ENCODE measurements around the gene TLE3.

The TLE3 gene

GRCh38 chr15:70044168-70044567 lies 53.5 kb downstream of the TLE3 start:
- no peaks in the 10 kb centered on the region for H3K9me3 ChIP-seq (ENCODE audit: low read depth, low read length)
- H3K36me3 ChIP-seq (ENCODE audit: insufficient read depth, low read length): peaks cover 5% of the 10 kb centered on the region; the same call in 1 of the 2 replicates
- no peak for DNase-seq (ENCODE audit: low read depth, low spot score)
- no peak overlapping the region for H3K27ac ChIP-seq
- TF ChIP-seq POLR2AphosphoS5 (IDR thresholded peaks at IDR 0.05; ENCODE audit: borderline replicate concordance, low read depth, low read length) (no peak), FOXP2 (optimal IDR thresholded peaks at IDR 0.05; ENCODE audit: control extremely low read depth, extremely low read length, insufficient read depth) (no peak), EZH2 (IDR thresholded peaks at IDR 0.05) (no peak)
- no peak overlapping the region for H3K4me3 ChIP-seq
- H3K9ac ChIP-seq (ENCODE audit: insufficient read length): no peak overlapping the region

GRCh38 chr15:70043590-70043989 lies 54.1 kb downstream of the TLE3 start:
- Histone ChIP-seq H3K27ac (no peak overlapping the region), H3K36me3 (ENCODE audit: insufficient read depth, low read length) (0 out of 2 replicates have a peak, but pooled peaks cover 4% of the 10 kb centered on the region), H3K9ac (ENCODE audit: insufficient read length) (no peak overlapping the region), H3K9me3 (ENCODE audit: low read depth, low read length) (no peaks in the 10 kb centered on the region), H3K4me3 (no peak overlapping the region)
- TF ChIP-seq POLR2AphosphoS5 (IDR thresholded peaks at IDR 0.05; ENCODE audit: borderline replicate concordance, low read depth, low read length) (no peak), FOXP2 (optimal IDR thresholded peaks at IDR 0.05; ENCODE audit: control extremely low read depth, extremely low read length, insufficient read depth) (no peak), EZH2 (IDR thresholded peaks at IDR 0.05) (no peak)
- no peak for DNase-seq (ENCODE audit: low read depth, low spot score)

- TF ChIP-seq FOXP2 (optimal IDR thresholded peaks at IDR 0.05; ENCODE audit: control extremely low read depth, extremely low read length, insufficient read depth) (no peak), EZH2 (IDR thresholded peaks at IDR 0.05) (no peak), POLR2AphosphoS5 (IDR thresholded peaks at IDR 0.05; ENCODE audit: borderline replicate concordance, low read depth, low read length) (no peak)
- Histone ChIP-seq H3K4me3 (no peak overlapping the region), H3K9ac (ENCODE audit: insufficient read length) (no peak overlapping the region), H3K27ac (no peak overlapping the region), H3K36me3 (ENCODE audit: insufficient read depth, low read length) (0 out of 2 replicates have a peak, but pooled peaks cover 3% of the 10 kb centered on the region), H3K9me3 (ENCODE audit: low read depth, low read length) (no peaks in the 10 kb centered on the region)
- no peak for DNase-seq (ENCODE audit: low read depth, low spot score)
These were observed 55.0 kb downstream of the TLE3 start for GRCh38 chr15:70042553-70043214.

GRCh38 chr15:70039917-70040316 lies 57.8 kb downstream of the TLE3 start:
- no peak overlapping the region for H3K27ac ChIP-seq
- H3K36me3 ChIP-seq (ENCODE audit: insufficient read depth, low read length): no peaks in the 10 kb centered on the region
- no peaks in the 10 kb centered on the region for H3K9me3 ChIP-seq (ENCODE audit: low read depth, low read length)
- no peak for TF ChIP-seq POLR2AphosphoS5 (IDR thresholded peaks at IDR 0.05; ENCODE audit: borderline replicate concordance, low read depth, low read length)
- TF ChIP-seq EZH2 (IDR thresholded peaks at IDR 0.05): no peak
- no peak overlapping the region for H3K4me3 ChIP-seq
- H3K9ac ChIP-seq (ENCODE audit: insufficient read length): no peak overlapping the region
- no peak for DNase-seq (ENCODE audit: low read depth, low spot score)

- H3K36me3 ChIP-seq (ENCODE audit: insufficient read depth, low read length): no peaks in the 10 kb centered on the region
- no peak for DNase-seq (ENCODE audit: low read depth, low spot score)
- no peak for TF ChIP-seq EZH2 (IDR thresholded peaks at IDR 0.05)
- TF ChIP-seq FOXP2 (optimal IDR thresholded peaks at IDR 0.05; ENCODE audit: control extremely low read depth, extremely low read length, insufficient read depth): no peak
- TF ChIP-seq POLR2AphosphoS5 (IDR thresholded peaks at IDR 0.05; ENCODE audit: borderline replicate concordance, low read depth, low read length): no peak
- H3K9ac ChIP-seq (ENCODE audit: insufficient read length): no peak overlapping the region
- no peak overlapping the region for H3K4me3 ChIP-seq
- H3K27ac ChIP-seq: no peak overlapping the region
- H3K9me3 ChIP-seq (ENCODE audit: low read depth, low read length): no peaks in the 10 kb centered on the region
These were observed 58.9 kb downstream of the TLE3 start for GRCh38 chr15:70038730-70039392.

- DNase-seq (ENCODE audit: low read depth, low spot score): no peak
- Histone ChIP-seq H3K36me3 (ENCODE audit: insufficient read depth, low read length) (no peaks in the 10 kb centered on the region), H3K9ac (ENCODE audit: insufficient read length) (no peak overlapping the region), H3K9me3 (ENCODE audit: low read depth, low read length) (no peaks in the 10 kb centered on the region), H3K27ac (no peak overlapping the region), H3K4me3 (no peak overlapping the region)
- TF ChIP-seq POLR2AphosphoS5 (IDR thresholded peaks at IDR 0.05; ENCODE audit: borderline replicate concordance, low read depth, low read length) (no peak), EZH2 (IDR thresholded peaks at IDR 0.05) (no peak), FOXP2 (optimal IDR thresholded peaks at IDR 0.05; ENCODE audit: control extremely low read depth, extremely low read length, insufficient read depth) (no peak)
These were observed 60.5 kb downstream of the TLE3 start for GRCh38 chr15:70037292-70037640.

- H3K9ac ChIP-seq (ENCODE audit: insufficient read length): no peak overlapping the region
- no peaks in the 10 kb centered on the region for H3K9me3 ChIP-seq (ENCODE audit: low read depth, low read length)
- H3K36me3 ChIP-seq (ENCODE audit: insufficient read depth, low read length): no peaks in the 10 kb centered on the region
- no peak overlapping the region for H3K27ac ChIP-seq
- no peak for DNase-seq (ENCODE audit: low read depth, low spot score)
- no peak for TF ChIP-seq EZH2 (IDR thresholded peaks at IDR 0.05)
- no peak for TF ChIP-seq FOXP2 (optimal IDR thresholded peaks at IDR 0.05; ENCODE audit: control extremely low read depth, extremely low read length, insufficient read depth)
- no peak for TF ChIP-seq POLR2AphosphoS5 (IDR thresholded peaks at IDR 0.05; ENCODE audit: borderline replicate concordance, low read depth, low read length)
- H3K4me3 ChIP-seq: no peak overlapping the region
These were observed 61.0 kb downstream of the TLE3 start for GRCh38 chr15:70036585-70037291.

GRCh38 chr15:70035719-70036077 lies 62.0 kb downstream of the TLE3 start:
- H3K4me3 ChIP-seq: no peak overlapping the region
- H3K9ac ChIP-seq (ENCODE audit: insufficient read length): no peak overlapping the region
- no peak overlapping the region for H3K27ac ChIP-seq
- DNase-seq (ENCODE audit: low read depth, low spot score): no peak
- no peaks in the 10 kb centered on the region for H3K36me3 ChIP-seq (ENCODE audit: insufficient read depth, low read length)
- no peak for TF ChIP-seq FOXP2 (optimal IDR thresholded peaks at IDR 0.05; ENCODE audit: control extremely low read depth, extremely low read length, insufficient read depth)
- TF ChIP-seq EZH2 (IDR thresholded peaks at IDR 0.05): no peak
- TF ChIP-seq POLR2AphosphoS5 (IDR thresholded peaks at IDR 0.05; ENCODE audit: borderline replicate concordance, low read depth, low read length): no peak
- no peaks in the 10 kb centered on the region for H3K9me3 ChIP-seq (ENCODE audit: low read depth, low read length)

All from SK-N-MC (cell line).